Measurements from ENCODE around the gene ITPR2.

ITPR2 gene

DNA sequence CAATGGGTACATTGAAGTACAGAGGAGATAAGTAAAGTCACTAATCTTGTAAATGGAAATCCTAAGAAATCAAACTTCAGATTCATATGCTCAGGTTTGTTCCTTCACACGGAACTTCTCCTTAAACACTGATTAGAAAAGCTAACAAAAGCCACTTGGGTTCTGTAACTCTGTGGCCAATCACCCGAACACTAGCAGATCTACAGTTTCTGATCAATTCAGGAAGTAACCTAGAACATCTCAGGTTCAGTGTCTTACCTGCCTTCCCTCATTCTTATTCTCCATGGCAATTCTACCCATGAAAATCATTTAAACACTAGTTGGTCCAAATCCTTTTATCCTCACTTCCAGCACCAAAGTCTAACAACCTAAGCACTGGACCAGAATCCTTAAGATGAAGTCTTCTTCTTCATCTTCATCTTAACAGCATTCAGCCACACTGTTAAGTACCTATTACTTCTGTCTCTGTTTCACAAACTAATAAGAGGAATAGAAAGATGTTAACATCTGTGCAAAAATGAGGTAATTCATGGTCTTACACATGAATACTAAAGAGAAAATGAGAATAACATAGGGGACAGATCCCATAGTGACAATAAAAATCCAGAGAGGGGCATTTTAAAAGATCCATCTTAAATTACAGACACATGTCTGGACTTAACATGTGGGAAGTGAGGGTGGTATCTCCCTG, 453.1 kb downstream of the ITPR2 start:
- DNase-seq: no peak

DNA sequence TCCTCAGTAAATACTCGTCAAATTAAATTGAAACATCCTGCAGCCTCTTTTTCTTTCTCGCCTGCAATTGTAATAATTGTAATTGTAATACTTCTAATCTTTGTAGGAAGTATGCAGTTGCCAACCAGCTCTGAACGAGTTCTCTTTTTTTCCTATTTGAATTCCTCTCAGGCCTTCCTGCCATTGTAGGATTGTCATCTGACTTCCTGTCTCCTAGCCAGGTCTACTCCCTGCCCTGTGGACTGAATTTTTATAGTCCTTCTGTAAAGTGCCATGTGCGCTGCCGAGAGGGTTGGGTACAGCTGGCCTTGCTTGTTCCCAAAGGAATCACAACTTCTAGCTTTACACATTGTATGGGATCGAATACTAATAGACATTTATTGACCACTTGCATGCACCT, 454.3 kb downstream of the ITPR2 start:
- no peak for DNase-seq

DNA sequence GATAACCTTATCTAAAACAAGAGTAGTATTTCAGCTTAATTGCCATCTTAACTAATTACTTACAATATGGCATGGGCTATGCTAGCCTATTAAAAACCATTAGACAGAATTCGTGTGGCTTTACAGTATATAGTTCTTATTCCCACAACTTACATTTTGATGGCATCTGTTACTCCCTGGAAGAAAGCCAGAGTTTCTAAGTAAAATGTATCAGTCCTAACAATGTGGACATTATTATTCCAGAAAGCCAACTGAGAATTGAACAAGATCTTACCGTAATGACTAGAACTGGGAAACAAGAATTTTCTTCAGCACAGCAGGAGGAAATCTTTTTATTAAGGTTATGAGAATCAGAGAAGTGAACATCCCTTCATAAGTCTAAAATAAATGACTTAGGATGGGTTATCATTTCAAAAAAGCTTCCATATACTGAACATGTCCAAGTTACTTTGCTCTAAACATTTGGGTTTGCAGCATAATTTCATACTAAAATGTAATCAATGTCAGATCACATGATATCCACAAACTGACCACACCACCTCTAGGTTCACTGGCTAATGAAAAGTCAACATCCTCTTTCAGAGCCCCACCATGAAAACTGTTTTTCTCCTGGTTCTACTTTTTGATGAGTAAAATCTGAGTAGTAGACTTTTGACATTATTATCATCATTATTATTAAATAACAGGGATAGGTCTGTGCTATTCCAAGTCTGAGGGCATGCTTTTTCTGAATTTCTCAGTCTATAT, 457.9 kb downstream of the ITPR2 start:
- no peak for DNase-seq

DNA sequence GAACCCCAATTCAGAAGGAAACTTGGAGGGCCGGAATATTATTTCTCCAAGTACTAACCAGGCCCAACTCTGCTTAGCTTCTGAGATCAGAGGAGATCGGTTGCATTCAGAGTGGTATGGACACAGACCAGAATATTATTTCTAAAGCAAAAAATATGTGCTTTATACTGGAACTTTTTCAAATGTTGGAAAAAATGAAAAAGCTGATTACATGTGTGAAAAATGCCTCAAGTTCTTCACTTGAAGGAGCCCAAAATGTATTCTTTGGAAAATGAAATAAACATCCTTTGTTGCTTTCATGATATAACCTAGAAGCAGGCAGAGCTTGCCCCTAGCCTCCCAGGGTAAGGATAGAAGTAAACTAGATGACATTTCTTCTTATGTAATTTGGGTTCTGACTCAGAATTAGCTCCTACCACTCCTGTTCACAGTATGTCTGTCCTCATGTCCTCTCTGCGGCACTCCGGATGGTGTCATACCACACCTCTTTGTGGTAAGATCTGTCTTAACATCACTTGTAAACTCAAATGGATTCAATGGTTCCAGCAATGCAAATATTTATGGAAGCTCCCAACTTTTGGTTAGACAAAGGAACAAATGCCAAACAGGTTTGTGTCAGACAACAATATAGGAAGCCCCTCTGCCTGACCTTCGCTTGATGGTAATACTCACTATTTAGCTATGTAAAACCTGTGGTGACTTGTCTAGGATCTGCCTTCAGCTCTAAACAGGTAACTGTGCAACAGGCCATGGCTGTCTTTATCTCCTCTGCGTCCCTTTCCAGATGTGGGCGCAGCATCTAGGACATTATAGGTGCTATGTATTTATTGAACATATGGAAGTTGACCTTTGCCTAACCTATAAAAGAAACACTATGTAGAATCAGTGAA, 459.1 kb downstream of the ITPR2 start:
- no peak for DNase-seq

DNA sequence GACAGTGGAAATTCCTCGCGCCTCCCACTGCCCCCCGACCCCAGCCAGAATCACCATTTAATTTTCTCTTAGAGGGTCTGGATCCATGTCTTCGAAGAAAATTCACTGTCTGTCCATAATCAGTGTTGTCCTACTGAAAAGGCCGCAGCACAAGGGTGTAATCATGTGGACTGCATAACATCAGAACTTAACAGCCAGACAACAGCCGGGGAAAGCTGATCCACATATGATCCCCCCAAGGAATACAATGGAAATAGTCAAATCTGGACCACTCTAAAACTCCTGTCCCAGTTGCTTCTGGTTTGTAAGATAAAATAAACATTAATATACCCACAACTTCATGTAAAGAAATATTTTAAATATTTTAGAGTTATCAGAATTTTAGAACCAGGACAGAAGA, 460.1 kb downstream of the ITPR2 start:
- no peak for DNase-seq

DNA sequence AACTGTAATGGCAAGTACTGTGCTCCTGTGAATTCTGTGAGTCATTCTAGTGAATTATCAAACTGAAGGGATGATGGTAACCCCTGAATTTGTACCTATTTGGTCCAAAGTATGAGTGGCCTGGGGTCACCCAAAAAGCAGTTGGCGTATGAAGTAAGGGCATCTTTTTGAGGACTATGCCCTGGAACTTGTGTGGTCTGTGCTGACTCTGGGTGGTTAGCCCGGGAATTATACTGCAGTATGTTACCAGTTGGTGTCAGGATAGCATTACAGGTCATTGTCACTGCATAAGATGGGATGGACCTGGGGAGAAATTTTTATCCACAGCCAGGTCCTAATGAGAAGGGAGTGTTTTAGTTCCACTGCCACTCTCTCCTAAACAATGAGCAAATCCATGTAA, 462.9 kb downstream of the ITPR2 start:
- DNase-seq: no peak

DNA sequence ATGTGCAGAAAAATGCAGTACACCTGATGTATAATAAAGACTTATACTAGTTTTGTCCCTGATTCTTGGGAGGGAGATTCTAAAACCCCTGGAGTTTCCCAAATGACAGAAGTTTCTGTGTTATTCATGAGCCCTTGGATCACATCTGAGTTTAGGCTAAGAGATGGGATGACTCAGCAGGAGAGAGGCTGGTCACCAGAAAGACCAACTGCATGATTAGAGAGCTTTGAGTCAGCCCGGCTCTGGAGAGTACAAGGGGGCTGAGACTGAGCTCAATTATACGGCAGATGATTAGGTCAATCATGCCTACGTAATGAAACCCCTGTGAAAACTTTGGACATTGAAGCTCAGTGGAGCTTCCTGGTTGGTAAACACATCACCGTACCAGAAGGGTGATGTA, 463.4 kb downstream of the ITPR2 start:
- no peak for DNase-seq

DNA sequence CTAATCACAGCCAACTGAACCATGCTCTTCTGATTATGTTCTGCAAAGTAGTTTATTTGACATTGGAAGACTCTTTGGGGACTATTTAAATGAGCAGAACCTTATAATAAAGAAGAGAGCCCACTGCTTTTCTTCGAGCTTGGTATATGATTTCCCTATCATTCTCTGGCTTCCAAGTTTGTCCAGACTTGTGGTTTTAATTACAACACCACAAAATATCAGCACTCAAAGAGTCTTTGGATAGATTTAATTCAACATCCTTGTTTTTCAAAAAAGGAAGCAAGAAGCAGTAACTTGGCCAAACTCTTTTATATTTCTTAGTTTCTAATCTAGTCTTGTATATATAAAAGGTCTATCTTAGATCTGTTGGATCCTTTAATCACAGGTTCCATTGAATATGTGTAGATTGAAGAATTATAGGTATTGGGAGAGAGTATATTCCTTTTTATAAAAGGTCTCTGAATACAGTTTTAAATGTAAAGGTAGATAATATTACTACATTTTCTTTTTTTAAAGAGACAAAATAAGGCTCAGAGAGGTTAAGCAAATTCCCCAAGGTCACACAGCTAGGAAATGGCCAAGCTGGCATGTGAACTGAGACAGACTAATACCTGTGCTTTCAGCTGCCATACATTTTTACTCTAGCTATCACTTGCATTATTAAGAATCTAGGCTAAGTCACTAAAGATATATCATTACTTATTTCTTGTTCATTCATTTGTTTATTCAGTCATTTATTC, 464.8 kb downstream of the ITPR2 start:
- DNase-seq: no peak

DNA sequence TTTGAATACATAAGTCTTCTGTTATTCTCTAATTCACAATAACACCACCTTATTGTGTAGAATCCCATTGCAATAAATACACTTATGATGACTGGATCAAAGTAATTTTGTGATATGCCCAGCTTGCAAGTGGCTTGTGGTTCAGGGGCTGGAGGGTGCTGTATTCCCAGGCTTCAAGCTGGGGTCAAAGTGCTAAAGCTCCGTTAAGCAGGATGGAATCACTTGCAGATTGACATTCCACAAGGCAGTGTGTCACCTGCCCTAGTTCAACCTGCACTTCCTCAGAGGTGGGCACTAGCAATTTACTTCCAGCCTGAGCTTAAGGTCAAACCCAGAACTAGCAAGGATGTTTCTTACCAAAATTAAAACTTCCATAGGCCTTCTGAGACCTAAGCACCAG, 471.0 kb downstream of the ITPR2 start:
- no peak for DNase-seq

DNA sequence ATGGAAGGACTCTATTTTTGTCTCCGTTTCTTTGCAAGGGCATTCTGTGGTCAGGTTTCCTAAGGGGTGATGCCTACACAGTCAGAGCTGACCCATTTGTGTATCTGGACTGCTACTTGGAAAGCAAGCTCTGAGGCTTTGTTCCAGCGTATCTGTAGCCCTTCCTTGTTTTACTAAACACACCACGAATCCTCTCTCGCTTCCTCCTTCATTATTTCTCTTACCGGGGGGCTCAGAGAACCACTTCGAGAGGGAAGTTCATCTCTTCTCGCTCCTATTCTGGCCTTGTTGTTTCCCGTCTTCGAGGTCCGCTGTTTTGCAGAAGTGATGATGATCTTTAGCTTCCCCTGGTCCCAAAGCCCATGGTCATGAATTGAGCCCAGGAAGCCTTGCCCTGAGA, 472.9 kb downstream of the ITPR2 start:
- DNase-seq: no peak

DNA sequence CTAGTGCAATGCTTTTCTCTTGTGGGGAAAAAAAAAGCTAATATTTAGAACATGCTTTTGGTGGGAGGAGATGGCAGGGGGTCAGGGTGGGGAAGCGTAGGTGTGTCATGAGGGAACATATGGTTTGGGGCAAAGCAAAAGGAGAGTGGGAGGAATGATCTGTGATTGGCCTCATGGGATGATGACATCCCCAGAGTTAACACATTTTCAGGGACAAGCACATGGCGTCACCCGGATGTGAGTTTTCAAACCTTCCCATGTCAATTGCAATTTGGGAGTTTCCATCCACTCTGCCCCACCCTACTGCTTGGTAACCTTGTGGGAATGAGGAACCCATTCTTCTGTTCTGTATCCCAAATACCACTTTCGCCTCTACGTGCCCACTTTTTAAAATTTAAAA, 473.4 kb downstream of the ITPR2 start:
- no peak for DNase-seq

DNA sequence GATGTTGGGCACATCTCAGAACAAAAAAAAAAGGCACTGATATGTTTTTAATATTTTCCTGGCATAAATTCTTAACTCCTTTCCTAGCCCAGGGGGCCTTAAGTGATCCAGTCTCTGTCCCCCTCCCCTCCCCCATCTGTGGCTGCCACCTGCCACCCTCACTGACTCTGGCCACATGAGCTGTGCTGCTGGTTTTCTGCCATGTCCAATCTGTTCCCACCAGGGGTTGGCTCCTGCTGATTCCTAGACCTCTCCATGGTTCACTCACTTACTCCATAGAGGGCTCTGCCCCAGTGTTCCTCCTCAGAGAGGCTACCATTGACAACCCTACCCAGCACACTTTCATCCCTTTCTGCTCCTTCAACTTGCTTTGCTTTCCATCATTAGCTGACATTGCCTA, 474.3 kb downstream of the ITPR2 start:
- no peak for DNase-seq

DNA sequence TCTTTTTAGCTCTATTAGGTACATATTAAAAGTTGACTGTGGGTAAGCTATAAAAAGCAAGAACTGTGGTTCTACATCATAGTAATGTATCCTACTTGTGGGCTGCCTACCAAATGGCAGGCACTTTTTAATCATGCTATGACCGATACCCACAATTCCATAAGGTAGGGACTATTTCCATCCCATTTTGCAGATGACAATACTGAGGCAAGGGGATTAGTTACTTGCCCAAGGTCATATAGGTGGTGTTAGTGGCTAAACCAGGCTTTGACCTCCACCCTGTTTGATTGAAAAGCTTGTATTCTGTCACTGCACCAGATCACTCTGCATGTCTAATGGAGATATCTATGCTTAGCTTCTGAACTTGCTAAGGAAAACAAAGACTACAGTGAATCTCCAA, 485.7 kb downstream of the ITPR2 start:
- DNase-seq: no peak

DNA sequence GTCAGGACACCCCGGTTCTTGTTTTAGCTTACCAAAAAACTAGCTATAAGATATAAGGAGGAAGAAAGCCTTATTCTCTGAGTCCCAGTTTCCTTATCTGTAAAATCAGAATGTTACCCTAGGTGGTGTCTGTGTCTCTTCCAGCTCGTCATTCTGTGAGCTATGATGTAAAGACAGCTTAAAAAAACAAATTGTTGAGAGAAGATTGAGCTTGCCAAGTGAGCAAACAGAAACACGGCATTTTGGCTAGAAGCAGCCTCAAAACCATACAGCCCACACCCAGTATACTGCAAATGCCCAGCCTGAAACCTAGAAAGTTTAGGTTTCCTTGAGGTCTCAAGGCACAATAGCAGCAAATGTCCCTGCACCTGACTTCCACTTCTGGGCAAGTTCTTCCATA, 486.3 kb downstream of the ITPR2 start:
- no peak for DNase-seq

DNA sequence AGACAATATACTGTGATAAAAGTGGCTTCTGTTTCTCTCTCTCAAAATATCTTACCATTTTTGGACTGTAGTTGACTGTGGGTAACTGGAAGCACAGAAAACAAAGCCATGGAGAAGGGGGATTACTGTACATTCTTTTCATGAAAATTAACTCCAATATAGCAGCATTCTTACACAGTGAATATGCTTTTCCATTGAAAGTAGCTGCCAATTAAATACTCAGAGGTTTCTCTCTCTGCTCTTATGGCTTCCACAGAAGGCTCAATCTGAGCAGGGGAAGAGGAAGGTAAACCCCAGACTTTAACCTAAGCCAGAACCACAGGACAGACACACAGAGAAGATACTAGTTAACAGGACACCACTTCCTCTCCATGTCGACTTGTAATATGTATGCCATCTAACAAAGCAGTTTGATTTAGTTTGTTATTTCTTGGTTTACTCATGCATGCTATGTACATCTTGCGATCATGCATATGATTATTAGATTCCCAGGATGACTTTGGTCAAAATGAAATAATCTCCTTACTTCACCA, 487.5 kb downstream of the ITPR2 start:
- no peak for DNase-seq

DNA sequence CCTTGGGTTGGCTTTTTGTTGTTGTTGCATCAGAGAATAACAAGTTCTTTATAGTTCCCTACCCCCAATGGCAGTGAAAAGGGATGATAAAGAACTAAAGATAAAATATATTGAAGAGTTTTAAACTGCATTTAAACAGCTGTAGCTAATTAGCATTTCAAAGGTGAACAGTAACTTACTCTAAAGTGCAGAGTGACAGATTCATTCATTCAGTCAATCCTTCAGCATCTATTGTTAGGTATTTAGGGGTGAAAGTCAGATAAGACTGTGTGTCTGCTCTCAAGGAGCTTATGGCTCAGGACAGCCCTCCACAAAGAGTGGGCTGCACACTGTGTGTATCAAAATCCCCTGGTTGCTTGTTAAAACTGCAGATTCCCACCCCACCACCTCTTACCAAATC, 491.5 kb downstream of the ITPR2 start:
- no peak for DNase-seq

DNA sequence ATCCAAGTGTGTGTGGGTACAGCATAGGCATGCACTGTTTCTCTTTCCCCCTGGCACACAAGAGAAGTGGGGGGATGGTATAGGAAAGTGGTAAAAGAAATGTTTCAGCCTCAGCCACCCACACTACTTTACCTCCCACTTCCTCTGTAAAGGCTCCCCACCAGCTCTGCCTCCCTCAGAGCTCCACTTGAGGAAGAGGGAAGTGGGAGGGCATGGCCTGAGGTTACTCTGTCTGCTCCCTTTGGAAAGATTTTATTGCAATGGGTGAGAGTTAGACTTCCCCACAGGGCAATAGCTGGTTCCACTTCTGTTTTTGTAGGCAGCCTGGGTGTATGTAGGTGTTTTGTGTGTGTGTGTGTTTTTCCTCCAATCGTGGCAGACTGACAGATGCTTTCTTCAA, 492.3 kb downstream of the ITPR2 start:
- no peak for DNase-seq

DNA sequence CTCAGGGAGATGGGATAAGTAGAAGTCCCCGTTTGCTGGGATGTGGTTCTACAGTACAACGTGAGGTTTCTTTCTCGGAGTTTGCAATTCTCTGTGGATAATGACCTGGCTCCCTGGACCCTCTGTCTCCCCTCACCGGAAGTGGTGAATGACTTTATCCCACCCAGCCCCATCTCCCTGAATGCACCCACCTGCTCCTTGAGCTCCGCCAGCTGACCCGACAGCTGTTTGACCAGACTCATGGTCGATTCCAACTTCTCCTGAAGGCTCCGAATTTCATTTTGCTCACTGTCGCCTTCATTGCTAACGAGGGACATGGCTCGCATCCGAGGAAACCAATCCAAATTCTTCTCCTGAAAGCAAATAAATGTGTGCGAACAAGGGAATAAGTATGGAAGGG, 493.0 kb downstream of the ITPR2 start:
- no peak for DNase-seq

DNA sequence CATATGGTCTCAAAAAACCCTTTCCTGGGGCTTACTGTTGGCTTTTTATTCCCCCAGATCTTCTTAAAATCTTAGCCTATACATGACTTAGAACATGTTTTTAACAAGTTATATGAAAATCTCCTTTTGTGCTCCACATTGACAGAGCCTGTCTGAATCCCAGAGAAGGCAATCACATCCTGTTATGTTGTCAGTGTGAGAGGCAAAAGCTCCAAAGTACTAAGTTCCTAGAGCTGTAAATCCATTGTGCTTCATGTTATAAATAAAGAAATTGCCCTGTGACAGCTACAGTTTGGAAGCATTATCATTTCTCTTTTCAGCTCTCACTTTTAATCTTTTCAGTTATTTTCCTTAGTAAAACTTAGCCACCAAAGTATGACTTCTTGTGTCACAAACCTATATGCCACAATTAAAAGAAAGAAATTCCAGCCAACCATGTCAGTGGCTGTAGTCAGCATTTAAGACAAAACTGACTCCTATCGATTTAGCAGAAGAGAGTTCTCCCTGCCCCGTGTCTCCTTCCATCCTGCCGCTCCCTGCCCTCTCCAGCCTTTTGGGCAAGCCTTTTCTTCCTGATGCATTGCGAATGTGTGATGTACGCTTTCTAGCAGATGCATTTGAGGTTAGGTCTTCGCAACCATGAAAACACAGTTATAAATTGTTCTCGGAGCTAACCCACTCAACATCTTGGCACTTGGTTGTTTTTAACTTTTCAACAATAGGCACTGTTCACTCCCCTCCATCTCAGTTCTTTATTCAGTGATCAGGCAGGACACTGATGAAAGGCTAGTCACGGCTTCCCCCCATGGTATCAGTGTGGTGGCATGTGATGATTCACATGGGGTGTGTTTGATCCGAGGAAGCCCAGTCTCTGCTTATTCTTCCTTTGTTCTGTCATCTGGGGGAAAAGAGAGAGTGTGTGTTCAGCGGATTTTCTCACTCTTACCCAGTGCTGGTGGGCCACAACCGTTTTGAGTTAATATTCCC, 494.1 kb downstream of the ITPR2 start:
- no peak for DNase-seq

DNA sequence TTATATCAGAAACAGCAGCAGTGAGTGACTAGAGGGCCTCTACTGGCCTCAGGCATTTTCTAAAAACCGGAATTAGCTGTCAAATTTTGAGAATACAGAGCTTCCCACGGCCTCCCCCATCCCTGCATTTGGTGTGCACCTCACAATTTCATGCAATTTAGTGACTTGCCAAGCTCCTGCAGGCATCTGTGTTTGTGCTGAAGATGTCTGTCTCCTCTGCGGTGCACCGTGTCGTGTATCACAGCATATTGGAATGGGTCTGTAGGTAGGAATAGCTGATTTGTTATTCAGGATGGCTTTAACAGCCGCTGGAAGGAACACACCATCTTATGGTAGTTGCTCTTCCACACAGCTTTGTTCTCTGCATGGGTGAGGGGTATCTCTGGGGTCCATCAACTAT, 497.3 kb downstream of the ITPR2 start:
- DNase-seq: no peak

DNA sequence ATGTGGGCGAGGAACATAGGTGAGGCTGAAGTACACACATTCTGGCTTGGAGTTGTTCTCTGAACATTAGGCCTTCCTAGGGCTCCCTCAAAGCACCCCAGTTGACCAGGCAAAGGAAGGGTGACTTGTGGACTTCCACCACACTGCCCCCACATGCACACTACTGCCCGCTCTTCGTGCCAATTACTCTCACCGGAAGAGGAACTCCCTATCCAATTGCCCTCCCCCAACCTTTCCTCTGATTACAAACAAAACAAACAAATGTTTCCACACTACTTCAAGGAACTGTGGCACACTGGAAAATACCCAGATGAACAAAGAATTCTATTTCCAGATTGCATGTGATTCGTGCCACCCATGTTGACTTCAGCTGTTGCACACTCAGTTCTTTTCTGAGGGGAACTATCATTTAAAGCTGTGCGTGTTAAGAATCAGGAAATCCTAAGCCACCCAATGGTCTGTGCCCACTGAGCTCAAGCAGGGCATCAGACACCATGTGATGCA, 498.3 kb downstream of the ITPR2 start:
- DNase-seq: no peak

Measured in activated gamma-delta T cell (primary cell).